GM19463 (cell line): ENCODE measurements around the gene WRAP53.
A peak's percentile ranks its signal among the peaks of the same experiment; 100 is the strongest.

Experiments used
- ATAC-seq: cut with Tn5 transposase; IDR thresholded peaks from one replicate; pipeline ENCODE4 v1.9.1; 2021; ENCODE audit warnings: mild to moderate bottlenecking, moderate library complexity; ENCODE audit not compliant: unreplicated experiment

The WRAP53 gene

DNA sequence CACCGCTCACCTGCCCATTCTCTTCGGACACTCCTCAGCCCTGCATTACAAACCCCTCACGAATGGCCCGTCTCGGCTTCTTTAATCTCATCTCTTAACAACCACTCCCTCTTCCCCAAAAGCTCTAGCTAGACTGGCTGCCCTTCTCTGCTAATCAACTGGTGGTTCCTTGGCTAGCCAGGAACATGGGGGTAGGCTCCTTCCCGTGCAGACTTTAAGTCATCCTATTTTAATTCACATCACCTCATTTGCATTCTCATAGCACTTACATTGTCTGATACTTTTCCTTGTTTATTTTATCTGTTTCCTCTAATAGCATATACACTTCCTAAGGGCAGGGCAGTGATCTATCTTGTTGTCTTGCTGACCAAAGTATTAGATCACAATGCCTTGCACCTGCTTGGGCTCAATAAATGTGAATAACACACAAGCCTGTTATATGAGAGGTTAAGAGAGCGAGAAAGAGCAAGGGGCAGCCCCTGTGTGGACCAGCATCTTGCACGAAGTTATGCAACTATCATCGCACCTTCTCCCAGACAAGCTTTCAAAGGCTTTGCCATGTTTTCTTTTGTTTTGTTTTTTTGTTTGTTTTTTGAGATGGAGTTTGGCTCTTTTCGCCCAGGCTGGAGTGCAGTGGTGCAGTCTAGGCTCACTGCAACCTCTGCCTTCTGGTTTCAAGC, 10.7 kb upstream of the WRAP53 start:
- no peak for ATAC-seq

DNA sequence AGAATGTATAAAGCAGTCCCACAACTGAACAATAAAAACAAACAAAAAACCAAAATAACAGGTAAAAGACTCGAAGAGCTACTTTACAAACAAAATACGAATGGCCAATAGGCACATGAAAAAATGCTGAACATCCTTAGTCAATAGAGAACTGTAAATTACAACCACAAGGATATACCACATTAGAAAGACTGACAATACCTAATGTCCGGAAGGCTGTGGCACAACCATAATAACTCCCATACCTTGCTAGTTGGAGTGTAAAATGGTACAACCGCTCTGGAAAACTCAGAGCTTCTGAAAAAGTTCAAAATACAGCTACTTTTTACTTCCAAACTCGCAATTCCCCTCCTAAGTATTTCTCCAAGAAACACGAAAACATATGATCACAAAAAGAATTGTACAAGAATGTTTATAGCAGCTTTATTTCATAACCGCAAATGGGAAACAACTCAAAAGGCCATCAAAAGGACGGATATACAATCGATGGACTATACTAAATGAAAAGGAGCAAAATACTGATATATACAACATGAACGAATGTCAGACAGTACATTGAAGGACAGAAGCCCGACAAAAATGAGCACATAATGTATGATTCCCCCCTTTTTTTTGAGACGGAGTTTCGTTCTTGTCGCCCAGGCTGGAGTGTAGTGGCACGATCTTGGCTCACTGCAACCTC, 3.3 kb upstream of the WRAP53 start:
- no peak for ATAC-seq

DNA sequence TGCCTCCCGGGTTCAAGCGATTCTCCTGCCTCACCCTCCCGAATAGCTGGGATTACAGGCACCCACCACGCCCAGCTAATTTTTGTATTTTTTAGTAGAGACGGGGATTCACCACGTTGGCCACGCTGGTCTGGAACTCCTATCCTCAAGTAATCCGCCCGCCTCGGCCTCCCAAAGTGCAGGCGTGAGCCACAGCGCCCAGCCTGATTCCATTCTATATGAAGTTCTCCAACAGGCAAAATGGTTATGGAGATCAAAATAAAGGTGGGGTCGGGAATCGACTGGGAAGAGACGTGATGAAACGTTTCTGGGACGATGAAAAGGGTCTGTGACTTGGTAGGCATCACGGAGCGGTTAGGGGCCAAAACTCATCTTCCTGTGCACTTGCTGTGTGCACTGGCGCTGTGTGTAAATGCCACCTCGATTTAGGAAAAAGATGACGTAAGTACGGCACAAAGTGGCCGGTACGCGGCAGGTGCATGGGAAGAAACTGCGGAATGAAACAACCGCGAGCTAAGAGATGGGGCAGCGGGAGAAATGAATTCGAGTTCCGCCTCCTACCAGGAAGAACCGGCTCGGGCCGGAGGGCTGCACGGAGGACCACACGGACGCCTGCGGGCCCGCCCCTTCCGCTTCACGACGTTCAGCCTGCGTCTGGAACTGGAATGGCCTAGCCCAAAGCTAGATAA, 2.6 kb upstream of the WRAP53 start:
- peak; percentile 44 for ATAC-seq

DNA sequence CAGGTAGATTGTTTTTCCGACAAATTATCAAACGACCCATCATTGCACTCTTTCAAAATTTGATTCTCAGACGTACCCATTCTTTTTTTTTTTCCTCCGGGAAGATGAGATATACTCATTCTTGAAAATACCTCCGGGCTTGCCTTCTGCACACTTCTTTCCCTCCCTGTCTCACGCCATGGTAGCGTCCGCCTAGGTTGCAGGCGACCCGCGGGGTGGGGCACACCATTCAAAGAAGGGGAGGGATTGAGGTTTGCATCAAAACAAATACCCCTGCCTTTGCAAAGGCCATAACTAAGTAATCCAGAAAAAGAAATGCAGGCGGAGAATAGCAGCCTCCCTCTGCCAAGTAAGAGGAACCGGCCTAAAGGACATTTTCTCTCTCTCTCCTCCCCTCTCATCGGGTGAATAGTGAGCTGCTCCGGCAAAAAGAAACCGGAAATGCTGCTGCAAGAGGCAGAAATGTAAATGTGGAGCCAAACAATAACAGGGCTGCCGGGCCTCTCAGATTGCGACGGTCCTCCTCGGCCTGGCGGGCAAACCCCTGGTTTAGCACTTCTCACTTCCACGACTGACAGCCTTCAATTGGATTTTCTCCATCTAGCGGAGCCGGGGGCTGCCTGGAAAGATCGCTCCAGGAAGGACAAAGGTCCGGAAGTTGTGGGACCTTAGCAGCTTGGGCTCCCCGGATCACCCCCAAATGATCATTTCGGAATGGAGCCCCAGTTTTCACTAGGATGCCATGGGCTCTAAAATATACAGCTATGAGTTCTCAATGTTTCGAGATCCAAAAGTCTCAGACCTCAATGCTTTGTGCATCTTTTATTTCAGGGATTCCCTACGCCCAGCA, 1.8 kb upstream of the WRAP53 start:
- peak; percentile 20 for ATAC-seq

DNA sequence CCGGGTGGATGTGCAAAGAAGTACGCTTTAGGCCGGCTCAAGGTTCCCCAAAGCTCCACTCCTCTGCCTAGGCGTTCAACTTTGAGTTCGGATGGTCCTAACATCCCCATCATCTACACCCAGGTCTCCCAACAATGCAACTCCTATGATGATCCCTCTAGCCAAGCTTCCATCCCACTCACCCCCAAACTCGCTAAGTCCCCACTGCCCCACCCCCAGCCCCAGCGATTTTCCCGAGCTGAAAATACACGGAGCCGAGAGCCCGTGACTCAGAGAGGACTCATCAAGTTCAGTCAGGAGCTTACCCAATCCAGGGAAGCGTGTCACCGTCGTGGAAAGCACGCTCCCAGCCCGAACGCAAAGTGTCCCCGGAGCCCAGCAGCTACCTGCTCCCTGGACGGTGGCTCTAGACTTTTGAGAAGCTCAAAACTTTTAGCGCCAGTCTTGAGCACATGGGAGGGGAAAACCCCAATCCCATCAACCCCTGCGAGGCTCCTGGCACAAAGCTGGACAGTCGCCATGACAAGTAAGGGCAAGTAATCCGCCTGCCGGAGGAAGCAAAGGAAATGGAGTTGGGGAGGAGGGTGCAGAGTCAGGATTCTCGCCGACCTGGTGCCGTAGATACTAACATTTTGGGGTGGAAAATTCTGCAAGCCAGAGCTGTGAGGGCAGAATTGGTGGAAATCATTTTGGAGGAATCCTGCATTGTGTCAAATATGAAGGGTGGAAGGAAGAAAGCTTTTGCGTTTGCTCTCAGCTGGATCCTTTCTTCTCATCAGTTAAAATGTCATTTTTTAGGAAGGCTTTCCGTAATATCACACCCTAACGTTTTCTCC, 987 bp upstream of the WRAP53 start, which contains the start of gene TP53:
TP53 (minus strand) TSS at position 419 of the 836 bp plus-strand sequence. CDS start 10,896 bp downstream, outside the sequence.
- no peak for ATAC-seq

DNA sequence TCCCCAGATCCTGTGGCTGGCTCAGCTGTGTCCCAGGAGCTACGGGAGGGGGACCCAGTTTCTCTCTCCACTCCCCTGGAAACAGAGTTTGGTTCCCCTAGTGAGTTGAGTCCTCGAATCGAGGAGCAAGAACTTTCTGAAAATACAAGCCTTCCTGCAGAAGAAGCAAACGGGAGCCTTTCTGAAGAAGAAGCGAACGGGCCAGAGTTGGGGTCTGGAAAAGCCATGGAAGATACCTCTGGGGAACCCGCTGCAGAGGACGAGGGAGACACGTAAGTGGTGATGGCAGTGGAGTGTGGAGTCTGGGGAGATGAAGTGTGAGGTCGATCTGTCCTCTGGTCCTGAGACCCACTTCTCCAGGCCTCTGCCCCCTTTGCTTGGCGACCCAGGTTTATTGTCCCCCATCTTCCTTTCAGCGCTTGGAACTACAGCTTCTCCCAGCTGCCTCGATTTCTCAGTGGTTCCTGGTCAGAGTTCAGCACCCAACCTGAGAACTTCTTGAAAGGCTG, 585 bp downstream of the WRAP53 start:
- no peak for ATAC-seq

DNA sequence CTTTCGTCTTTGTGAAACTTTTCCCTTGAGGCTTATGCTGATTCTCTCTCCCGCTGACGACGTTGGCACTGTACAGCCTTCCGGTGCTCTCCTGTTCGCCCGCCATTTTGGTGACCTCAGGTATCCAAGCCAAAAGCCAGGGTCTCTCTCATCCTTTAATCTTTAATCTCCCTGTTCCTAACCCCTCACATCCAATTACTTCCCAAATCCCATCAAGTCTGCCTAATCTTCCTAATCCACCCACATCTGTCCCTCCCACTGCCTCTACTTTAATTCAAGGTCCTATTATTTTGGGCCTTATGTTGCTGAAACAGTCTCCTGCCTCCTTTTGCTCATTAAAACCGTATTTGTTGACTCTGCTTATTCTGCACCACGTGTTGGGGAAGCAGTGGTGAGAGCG, 7.3 kb downstream of the WRAP53 start:
- ATAC-seq = no peak

DNA sequence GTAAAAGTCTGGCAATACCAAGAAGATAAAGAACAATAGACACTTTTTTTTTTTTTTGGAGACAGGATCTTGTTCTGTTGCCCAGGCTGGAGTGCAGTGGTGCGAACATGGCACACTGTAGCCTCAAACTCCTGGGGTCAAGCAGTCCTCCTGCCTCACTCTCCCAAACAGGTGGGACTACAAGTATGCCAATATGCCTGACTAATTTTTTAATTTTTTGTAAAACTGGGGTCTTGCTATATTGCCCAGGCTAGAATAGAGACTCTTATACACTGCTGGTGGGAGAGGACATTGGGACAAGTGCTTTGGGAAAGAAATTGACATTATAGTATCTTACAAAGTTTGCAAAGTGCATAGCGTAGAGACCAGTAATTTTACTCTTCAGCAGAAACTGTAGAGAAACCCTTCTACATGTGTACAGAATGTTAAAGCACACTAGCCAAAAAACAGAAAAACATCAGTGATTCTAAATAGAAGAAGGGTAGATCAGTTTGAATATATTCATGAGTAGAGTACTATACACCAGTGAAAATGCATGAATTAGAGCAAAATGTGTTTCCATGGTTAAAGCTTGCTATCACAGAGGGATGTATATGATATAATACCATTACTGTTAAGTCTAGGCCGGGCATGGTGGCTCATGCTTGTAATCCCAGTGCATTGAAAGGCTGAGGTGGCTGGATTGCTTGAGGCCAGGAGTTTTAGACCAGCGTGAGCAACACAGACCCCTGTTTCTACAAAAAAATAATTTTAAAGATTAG, 9.7 kb downstream of the WRAP53 start:
- ATAC-seq = no peak

DNA sequence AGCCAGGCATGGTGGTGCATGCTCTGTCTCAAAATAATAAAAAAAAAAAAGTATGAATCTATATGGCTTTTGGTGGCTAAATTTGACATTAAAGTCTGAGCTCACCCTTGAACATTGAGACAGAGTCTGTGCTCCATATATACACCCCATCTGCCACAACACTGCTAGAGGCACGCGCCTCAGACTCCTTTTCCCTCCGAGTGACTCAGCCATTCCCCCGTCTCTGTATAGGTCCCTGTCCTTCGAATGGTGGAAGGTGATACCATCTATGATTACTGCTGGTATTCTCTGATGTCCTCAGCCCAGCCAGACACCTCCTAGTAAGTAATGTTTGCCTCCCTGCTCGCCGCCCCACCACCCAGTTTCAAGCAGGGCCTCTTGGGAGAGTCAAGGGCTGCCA, 12.2 kb downstream of the WRAP53 start:
- no peak for ATAC-seq

DNA sequence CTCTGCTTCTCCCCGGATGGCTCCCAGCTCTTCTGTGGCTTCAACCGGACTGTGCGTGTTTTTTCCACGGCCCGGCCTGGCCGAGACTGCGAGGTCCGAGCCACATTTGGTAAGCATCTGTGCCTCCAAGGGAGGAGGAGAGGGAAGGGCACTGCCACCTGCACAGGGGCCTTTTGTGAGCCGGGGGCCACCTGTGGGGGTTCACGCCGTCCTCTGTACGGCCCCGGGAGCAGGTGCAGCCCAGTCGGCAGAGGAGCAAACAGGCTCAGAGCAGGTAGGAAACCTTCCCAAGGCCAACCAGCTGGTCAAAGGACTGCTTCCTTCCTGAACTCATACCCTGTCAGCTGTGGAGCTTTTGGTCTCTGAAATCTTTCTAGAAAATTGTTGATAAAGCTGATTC, 13.4 kb downstream of the WRAP53 start:
- no peak for ATAC-seq

DNA sequence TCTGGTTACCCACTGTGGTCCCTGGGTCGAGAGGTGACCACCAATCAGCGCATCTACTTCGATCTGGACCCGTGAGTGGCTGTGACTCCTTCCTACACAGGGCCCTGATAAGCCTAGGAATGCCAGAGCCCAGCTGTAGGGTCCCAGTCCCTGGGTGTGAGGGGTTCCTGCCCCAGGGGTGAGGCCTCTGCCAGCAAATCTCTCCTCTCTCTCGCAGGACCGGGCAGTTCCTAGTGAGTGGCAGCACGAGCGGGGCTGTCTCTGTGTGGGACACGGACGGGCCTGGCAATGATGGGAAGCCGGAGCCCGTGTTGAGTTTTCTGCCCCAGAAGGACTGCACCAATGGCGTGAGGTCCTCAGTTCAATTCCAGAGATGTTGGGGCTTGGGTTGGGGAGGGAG, 14.5 kb downstream of the WRAP53 start:
- no peak for ATAC-seq

DNA sequence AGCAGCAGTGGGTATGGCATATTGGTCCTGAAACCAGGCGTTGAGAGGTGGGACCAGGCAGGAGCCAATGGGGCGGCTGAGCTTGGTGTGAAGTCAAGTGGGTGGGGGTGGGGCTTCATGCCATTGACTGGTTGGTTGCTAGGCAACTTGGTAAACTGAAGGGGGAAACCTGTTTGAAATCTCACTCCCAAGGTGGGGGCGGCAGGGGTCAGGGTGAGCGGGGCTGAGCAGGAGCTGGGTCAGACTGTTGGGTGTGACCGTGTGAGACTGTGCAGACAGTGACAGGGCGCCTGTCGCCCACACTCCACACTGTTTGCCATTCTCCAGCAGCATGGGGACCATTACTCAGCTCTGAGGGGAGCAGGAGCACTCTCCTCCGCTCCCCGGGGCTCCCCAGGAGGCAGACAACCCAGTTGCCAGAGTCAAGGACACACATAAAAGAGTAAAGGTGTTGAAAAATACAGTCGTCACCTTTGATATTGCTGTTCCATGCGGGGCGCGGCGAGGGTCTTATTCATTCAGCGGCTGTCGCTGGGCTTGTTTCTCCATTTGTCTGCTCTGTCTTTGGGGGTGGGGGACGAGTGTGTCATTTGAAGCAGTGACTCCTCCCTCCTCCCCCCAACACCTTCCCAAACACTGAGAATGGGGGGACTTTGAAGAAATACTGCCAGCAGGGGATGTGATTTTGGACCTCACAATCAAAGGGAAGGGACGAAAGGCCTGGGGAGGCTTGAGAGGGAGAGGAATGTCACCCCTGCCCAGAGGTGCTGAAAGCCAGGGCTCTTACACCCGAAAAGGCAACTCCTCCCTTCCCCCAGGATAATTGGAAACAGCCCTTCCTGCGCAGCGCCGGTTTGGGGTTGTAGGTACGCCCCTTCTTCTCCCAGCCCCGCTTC, 15.6 kb downstream of the WRAP53 start:
- ATAC-seq = no peak

DNA sequence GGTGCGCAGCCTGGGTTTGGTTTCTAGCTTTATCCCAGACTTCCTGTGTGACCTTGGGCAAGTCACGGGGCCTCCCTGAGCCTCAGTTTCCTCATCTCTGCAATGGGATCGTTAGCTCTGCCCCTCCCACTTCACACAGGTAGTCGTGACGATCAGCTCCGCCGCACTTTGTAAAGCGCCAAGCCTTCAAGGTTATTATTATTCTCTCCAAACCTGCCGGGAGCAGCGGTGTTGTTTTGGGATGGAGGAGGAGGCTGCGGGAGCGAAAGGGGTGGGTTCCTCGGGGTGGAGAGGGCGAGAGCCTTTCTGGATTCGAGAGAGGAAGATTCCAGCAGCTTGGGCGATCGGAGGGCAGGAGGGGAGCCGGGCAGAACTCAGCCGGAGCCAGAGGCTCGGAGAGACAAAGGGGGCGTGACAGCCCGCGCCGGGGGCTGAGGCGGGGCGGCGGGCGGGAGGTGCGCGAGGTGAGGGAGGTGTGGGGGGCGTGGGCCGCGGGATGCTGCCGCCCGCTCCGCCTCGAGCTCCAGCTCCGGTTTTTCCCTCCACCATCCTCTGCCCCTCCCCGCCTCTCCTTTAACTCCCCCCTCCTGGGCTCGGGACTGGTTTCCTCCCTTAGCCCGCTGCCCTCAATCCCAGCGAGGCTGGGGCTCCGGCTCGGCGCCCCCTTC, 16.5 kb downstream of the WRAP53 start, which contains the start of gene EFNB3:
EFNB3 (plus strand) TSS at position 602 of the 668 bp plus-strand sequence. CDS start 397 bp downstream, outside the sequence.
- no peak for ATAC-seq

DNA sequence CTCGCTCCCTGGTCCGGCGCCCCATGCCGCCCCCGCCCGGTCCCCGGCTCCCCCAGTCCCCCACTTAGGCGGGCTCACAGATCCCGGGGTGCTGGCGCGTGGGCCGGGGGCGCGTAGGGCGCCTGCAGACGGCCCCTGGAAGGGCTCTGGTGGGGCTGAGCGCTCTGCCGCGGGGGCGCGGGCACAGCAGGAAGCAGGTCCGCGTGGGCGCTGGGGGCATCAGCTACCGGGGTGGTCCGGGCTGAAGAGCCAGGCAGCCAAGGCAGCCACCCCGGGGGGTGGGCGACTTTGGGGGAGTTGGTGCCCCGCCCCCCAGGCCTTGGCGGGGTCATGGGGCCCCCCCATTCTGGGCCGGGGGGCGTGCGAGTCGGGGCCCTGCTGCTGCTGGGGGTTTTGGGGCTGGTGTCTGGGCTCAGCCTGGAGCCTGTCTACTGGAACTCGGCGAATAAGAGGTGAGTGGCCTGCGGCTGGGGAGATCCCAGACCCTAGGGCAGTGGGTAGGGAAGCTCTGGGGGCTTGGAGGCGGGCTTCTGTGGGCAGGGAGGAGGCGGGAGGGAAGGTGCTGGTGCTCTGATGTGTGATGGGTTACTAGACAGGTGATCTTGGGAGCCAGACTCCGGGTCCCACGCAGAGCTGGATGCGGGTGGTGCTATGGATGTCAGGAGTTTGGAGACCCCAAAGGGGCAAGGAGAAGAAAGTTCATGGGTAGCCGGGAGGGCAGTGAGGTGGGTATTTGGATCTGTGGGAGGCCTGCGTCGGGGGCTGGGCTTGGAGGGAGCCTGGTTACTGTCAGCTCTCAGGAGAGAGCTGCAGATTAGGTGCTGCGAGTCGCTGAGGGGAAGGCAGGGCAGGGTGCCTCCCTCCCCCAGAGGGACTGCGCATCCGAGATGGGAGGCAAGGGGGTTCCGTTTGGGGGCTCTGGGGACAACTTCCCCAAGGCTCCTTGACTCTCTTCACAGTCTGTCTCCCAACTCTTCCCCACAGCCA, 17.3 kb downstream of the WRAP53 start:
- ATAC-seq = no peak

DNA sequence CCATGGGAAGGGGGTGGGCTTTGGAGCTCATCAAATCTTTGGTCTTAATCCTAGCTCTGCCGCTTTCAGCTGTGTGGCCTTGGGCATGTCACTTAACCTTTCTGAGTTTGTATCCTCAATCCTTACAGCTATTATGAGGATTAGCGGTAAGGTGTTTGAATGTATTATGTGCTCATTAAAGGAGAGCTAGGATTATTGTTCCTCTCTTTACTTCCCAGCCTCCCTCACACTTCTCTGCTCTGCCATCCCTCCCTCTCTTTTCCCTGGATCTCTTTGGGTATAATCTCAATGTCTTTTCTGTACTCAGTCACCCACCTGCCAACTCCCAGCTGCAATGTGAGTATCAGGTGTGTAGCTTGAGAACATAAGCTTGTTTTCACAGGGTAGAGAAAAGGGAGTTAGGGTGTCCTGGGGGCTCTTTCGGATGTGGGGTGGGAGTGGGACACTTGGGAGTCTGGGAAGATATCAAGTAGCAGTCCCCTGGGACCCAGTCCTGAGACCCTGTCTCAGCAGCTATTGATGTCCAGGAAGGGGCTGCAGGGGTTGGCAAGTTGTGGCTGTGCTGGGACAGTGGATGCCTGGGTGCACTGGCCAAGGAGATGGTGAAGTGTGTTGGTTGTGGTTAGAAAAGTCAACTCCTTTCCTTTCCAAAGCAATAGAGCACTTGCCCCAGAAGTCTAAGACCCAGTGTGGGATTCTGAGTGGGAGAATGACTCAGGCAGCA, 18.5 kb downstream of the WRAP53 start:
- ATAC-seq = no peak

DNA sequence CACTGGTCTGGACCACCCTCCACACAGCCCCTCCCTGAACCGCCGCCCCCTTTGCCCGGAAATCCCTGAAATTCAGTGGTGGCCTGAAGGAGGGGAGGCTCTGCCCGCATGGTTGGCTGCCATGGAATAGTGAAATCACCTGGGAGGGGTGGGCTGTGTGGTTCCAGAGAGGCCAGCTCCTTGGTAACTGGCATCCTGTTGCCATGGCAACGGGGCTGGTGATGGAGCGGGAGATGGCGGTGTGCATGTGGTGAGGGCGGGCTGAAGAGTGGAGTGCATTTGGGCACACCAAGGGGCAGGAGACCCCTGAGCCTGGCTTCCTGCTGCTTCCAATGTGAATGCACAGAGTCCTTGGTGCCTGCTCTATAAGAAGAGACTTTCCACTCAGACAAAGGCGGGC, 19.2 kb downstream of the WRAP53 start:
- no peak for ATAC-seq
